Stimulated activated CD4-positive, alpha-beta T cell treated with anti-CD3 and anti-CD28 coated beads, Interleukin-1b, Interleukin-23, amount 100 ng/mL, for 48 hours (primary cell): ENCODE results near the gene CDC20.

Source experiments
- DNase-seq: peaks from one replicate; pipeline ENCODE4 v3.0.0-alpha.2; 2020

The CDC20 gene

GRCh38 chr1:43358746-43359693 is at the start of gene CDC20:
Gene CDC20, plus strand, starts transcription at chr1:43358981. Its CDS starts 235 bp downstream, at chr1:43359216.
- DNase-seq: peak; percentile 99

- no peak for DNase-seq
Measured at GRCh38 chr1:43309405-43310025, 49.3 kb upstream of the CDC20 start.

- no peak for DNase-seq
Measured at GRCh38 chr1:43311521-43311920, 47.3 kb upstream of the CDC20 start.

- no peak for DNase-seq
Measured at GRCh38 chr1:43312212-43312623, 46.6 kb upstream of the CDC20 start.

- no peak for DNase-seq
Measured at GRCh38 chr1:43312663-43313515, 45.9 kb upstream of the CDC20 start.

- no peak for DNase-seq
Measured at GRCh38 chr1:43313771-43314170, 45.0 kb upstream of the CDC20 start.

- DNase-seq: no peak
Measured at GRCh38 chr1:43314233-43314632, 44.5 kb upstream of the CDC20 start.

- DNase-seq: no peak
Measured at GRCh38 chr1:43315481-43315880, 43.3 kb upstream of the CDC20 start.

GRCh38 chr1:43315963-43316737 is 42.6 kb upstream of the CDC20 start:
- no peak for DNase-seq

GRCh38 chr1:43316738-43317520 is 41.9 kb upstream of the CDC20 start:
- no peak for DNase-seq

GRCh38 chr1:43317817-43318471 is 40.8 kb upstream of the CDC20 start:
- DNase-seq: no peak

- no peak for DNase-seq
Measured at GRCh38 chr1:43318831-43319230, 40.0 kb upstream of the CDC20 start.

GRCh38 chr1:43319288-43319687 is 39.5 kb upstream of the CDC20 start:
- no peak for DNase-seq

GRCh38 chr1:43319766-43320165 is 39.0 kb upstream of the CDC20 start:
- DNase-seq: no peak

GRCh38 chr1:43321331-43321891 is 37.4 kb upstream of the CDC20 start:
- no peak for DNase-seq

GRCh38 chr1:43322506-43322905 is 36.3 kb upstream of the CDC20 start:
- no peak for DNase-seq

- DNase-seq: no peak
Measured at GRCh38 chr1:43324810-43325209, 34.0 kb upstream of the CDC20 start.

- no peak for DNase-seq
Measured at GRCh38 chr1:43325381-43325780, 33.4 kb upstream of the CDC20 start.

GRCh38 chr1:43327549-43328292 is 31.1 kb upstream of the CDC20 start:
- DNase-seq: no peak
